ENCODE data around the gene ZNF155. TPM values are rescaled to one million over a fixed set of nuclear protein-coding genes. Genes with fewer than 3 reads are reported as not detected.

The ZNF155 gene
- total RNA-seq, 1 experiment from 2014 or later, result 10.1 TPM

GRCh38 chr19:44032001-44032610, 48.1 kb downstream of the ZNF155 start:
- Histone ChIP-seq H3K14ac (ENCODE audit: insufficient read depth, low read length) (no peak overlapping the region), H3K18ac (ENCODE audit: insufficient read length, low read depth, low read length) (no peak overlapping the region), H2AFZ (ENCODE audit: low read length) (no peak overlapping the region), H3K4me1 (ENCODE audit: insufficient read depth, low read length) (no peaks in the 10 kb centered on the region), H3K9ac (ENCODE audit: extremely low read depth, insufficient read length, low read length) (no peak overlapping the region), H4K5ac (ENCODE audit: insufficient read length, low read depth, low read length) (no peak overlapping the region), H3K56ac (ENCODE audit: insufficient read length, low read depth, low read length) (no peak overlapping the region), H2BK120ac (ENCODE audit: low read depth, low read length, poor library complexity, severe bottlenecking) (no peak overlapping the region), H3T11ph (ENCODE audit: low read length) (no peak overlapping the region), H2BK12ac (ENCODE audit: insufficient read length, low read depth, low read length) (no peak overlapping the region), H3K79me2 (ENCODE audit: insufficient read depth, low read length) (no peaks in the 10 kb centered on the region), H3K23ac (ENCODE audit: insufficient read length, low read depth, low read length) (no peak overlapping the region), H2AK5ac (ENCODE audit: insufficient read length, low read length) (no peak overlapping the region), H4K20me1 (ENCODE audit: control insufficient read depth, insufficient read depth, insufficient read length) (no peaks in the 10 kb centered on the region), H3K27me3 (ENCODE audit: insufficient read depth, low read length) (no peaks in the 10 kb centered on the region), H3K9me3 (ENCODE audit: control insufficient read depth, low read depth, low read length) (peaks cover 41% of the 10 kb centered on the region), H3K79me1 (ENCODE audit: insufficient read depth, low read depth, low read length, poor library complexity, severe bottlenecking) (no peaks in the 10 kb centered on the region), H3K4ac (ENCODE audit: low read depth, low read length) (no peak overlapping the region), H4K8ac (replicated peaks; ENCODE audit: insufficient read length, low read depth, low read length) (no peak overlapping the region), H2BK20ac (ENCODE audit: low read depth, low read length, poor library complexity, severe bottlenecking) (no peak overlapping the region), H3K27ac (ENCODE audit: insufficient read length, low read depth, low read length) (no peak overlapping the region), H2BK5ac (ENCODE audit: insufficient read length, low read length) (no peak overlapping the region), H2BK15ac (ENCODE audit: low read depth, low read length) (no peak overlapping the region), H4K91ac (ENCODE audit: insufficient read length, low read depth, low read length) (no peak overlapping the region), H3K23me2 (ENCODE audit: insufficient read length, low read depth, low read length, poor library complexity, severe bottlenecking) (no peaks in the 10 kb centered on the region), H3K4me2 (ENCODE audit: insufficient read depth, insufficient read length, low read length) (no peak overlapping the region)
- Mint-ChIP-seq H3K9me3 (peaks cover 65 to 83% of the 10 kb centered on the region in 2 experiments), H3K27ac (no peak overlapping the region), H3K36me3 (ENCODE audit: insufficient read depth in 1 of 3, low read depth in 3 of 3) (peaks cover 64 to 70% (median 70%) of the 10 kb centered on the region in 3 experiments), H3K4me3 (no peak overlapping the region), H3K4me1 (no peaks in the 10 kb centered on the region), H3K27me3 (ENCODE audit: low read depth) (peaks cover 12% of the 10 kb centered on the region)
- no peak for TF ChIP-seq CTCF (conservative IDR thresholded peaks at IDR 0.05)
- no CpG with 5 or more reads among the region's 1 CpG for WGBS (ENCODE audit: extremely low coverage, insufficient read length, low lambda C conversion rate)
- DNase-seq, result no peak
